GM19351 (cell line): ENCODE measurements around the gene CATSPER3.

Experiments
- ATAC-seq: cut with Tn5 transposase; IDR thresholded peaks from one replicate; pipeline ENCODE4 v1.9.1; 2021; ENCODE audit warnings: mild to moderate bottlenecking, moderate library complexity; ENCODE audit not compliant: unreplicated experiment

The CATSPER3 gene

GRCh38 chr5:135058331-135058732 lies 90.6 kb downstream of the CATSPER3 start:
- ATAC-seq = no peak

DNA sequence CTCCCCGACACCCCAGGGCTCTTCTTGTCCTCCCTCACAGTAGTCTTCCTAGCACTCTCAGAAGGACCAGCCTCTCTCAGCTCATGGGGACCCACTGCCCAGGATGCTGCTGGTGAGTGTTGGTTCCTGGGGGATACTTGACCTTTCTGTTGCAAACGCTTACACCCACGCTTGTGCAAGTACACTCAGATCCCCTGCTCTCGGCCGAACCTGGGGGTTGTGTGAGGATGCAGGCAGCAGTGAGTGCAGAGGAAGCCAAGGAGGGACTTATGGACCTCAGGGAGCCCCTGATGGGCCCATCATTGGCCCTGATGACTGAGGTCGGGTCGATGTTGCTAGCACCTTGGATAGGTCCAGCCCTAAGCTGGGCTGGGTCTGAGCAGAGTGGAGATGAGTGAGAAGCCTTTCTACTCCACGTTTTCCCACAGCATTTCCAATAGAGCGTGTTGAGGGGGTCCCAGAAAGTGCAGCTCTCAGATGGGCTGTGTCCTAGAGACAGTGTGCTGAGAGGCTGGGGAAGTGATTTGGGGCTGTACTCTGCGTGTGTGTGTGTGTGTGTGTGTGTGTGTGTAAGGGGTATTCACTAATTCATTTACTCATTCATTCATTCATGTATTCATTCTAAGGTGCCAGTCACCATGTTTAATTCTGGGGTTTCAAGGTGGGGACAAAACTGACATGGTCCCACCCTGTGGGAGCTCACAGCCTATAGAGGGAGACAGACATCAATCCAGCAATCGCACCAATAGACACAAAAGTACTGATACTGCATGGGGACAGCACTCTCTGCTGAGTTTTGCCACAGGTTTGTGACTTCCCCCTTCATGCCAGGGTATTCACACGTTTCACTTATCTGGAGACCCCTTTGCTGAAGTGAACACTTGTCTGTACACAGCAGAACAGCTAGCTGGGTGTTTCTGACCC lies 91.6 kb downstream of the CATSPER3 start:
- no peak for ATAC-seq

DNA sequence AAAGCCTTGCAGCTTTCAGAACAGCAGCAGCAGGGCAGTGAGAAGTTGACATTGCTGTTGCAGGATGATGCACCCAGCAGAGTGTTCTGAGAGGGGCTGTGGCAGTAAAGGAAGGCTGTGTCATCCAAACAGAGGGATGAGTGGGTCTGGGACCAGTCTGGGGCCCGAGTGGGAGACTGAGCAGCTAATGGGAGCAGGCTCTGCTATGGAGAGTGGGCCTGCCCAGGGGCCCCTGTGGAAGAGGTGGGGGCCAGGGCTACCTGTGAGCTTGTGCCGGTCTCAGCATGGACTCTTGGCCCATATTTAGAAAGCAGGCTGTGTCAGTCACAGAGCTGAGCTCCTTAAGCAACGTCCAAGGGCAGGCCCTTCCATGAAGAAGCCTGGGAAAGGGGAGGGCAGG lies 92.3 kb downstream of the CATSPER3 start:
- no peak for ATAC-seq

DNA sequence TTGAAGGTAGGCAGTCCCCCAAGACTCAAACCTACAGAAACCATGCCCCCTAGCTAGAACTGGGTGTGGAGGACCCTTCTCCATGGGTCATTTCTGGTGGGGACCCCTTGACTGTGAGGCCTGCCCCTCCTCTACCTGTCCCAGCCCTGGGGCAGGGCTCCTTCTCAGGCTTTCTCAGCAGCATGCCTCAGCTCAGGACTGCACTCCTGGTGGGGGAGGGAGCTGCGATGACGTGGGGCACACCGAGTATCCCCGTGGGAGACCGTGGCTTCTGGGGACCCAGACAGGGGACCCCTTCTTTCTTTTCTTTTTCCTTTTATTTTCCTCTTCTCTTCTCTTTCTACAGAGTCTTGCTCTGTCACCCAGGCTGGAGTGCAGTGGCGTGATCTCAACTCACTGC lies 93.3 kb downstream of the CATSPER3 start:
- ATAC-seq = no peak
